Keratinocyte (primary cell): Measurements from ENCODE around the gene ARHGEF28.

Experiments used
- CTCF ChIP-seq, 3 experiments: IDR thresholded peaks in 1 of 3; conservative IDR thresholded peaks in 1 of 3; optimal IDR thresholded peaks in 1 of 3; 2 replicates in 2 of 3; 3 replicates in 1 of 3; pipeline versions ENCODE3 to v1.5.1; 2011; ENCODE audit warnings: low read length in 3 of 3, mild to moderate bottlenecking in 3 of 3, moderate library complexity in 2 of 3, control low read depth in 1 of 3, inconsistent platforms in 1 of 3; ENCODE audit not compliant: insufficient read depth in 2 of 3; ENCODE audit errors: extremely low read depth in 1 of 3
- EZH2 ChIP-seq: IDR thresholded peaks from one replicate; pipeline ENCODE4 v1.6.1; 2012; ENCODE audit warnings: inconsistent platforms, mild to moderate bottlenecking, low read length, moderate library complexity

- no peak for TF ChIP-seq CTCF (optimal IDR thresholded peaks at IDR 0.05 in 1 of 3, IDR thresholded peaks at IDR 0.05 in 1 of 3, conservative IDR thresholded peaks at IDR 0.05 in 1 of 3; ENCODE audit: extremely low read depth in 1 of 3, insufficient read depth in 2 of 3, low read length in 3 of 3)
- no peak for TF ChIP-seq EZH2
Measured at GRCh38 chr5:73912821-73913271, 286.9 kb downstream of the ARHGEF28 start.
